Neuronal stem cell (in vitro differentiated cells): Measurements from ENCODE around the gene BARX2.

Source experiments
- DNase-seq: peaks from one replicate; pipeline ENCODE4 v3.0.0-alpha.2; 2013; ENCODE audit warnings: low spot score
- H2AFZ ChIP-seq: one replicate; pipeline ENCODE4 v1.6.1; 2013; ENCODE audit warnings: mild to moderate bottlenecking, low read length, inconsistent platforms
- H2AK5ac ChIP-seq: 2 replicates; pipeline ENCODE4 v1.6.1; 2013; ENCODE audit warnings: low read depth, mild to moderate bottlenecking, inconsistent platforms, low read length, moderate library complexity, mixed read lengths
- H2BK120ac ChIP-seq: 2 replicates; pipeline ENCODE4 v1.6.1; 2013; ENCODE audit warnings: low read depth, mild to moderate bottlenecking, inconsistent platforms, low read length, moderate library complexity, mixed read lengths
- H2BK12ac ChIP-seq: one replicate; pipeline ENCODE4 v1.6.1; 2013; ENCODE audit warnings: low read length, inconsistent platforms
- H2BK15ac ChIP-seq: 2 replicates; pipeline ENCODE4 v1.6.1; 2013; ENCODE audit warnings: mild to moderate bottlenecking, low read length, inconsistent platforms, mixed read lengths
- H2BK5ac ChIP-seq: one replicate; pipeline ENCODE4 v1.6.1; 2013; ENCODE audit warnings: inconsistent platforms, mild to moderate bottlenecking, low read length, moderate library complexity
- H3K14ac ChIP-seq: one replicate; pipeline ENCODE4 v1.6.1; 2013; ENCODE audit warnings: low read length, inconsistent platforms
- H3K18ac ChIP-seq: 2 replicates; pipeline ENCODE4 v1.6.1; 2013; ENCODE audit warnings: low read length, inconsistent platforms
- H3K23ac ChIP-seq: 2 replicates; pipeline ENCODE4 v1.6.1; 2013; ENCODE audit warnings: low read depth, mild to moderate bottlenecking, mixed read lengths, low read length, inconsistent platforms; ENCODE audit not compliant: poor library complexity
- H3K27ac ChIP-seq: replicated peaks from 3 replicates; pipeline ENCODE4 v1.5.1; 2013; ENCODE audit warnings: low read length, inconsistent platforms
- H3K27me3 ChIP-seq, 3 experiments: 2 replicates each; pipeline ENCODE4 v1.6.1; 2013; ENCODE audit warnings: low read length in 3 of 3, mild to moderate bottlenecking in 2 of 3, inconsistent platforms in 1 of 3, low read depth in 1 of 3, mixed read lengths in 1 of 3, moderate library complexity in 1 of 3; ENCODE audit not compliant: control insufficient read depth in 3 of 3, insufficient read depth in 3 of 3
- H3K36me3 ChIP-seq, 2 donors: replicated peaks in 1 of 2; 2 replicates each; pipeline ENCODE4 v1.6.1; 2013; ENCODE audit warnings: low read length in 2 of 2; ENCODE audit not compliant: control insufficient read depth in 2 of 2, insufficient read depth in 2 of 2
- H3K4ac ChIP-seq: 2 replicates; pipeline ENCODE4 v1.6.1; 2013; ENCODE audit warnings: inconsistent platforms, mild to moderate bottlenecking, low read length, moderate library complexity
- H3K4me1 ChIP-seq, 2 donors: 1 replicate in 1 of 2; 2 replicates in 1 of 2; pipeline ENCODE4 v1.6.1; 2013; ENCODE audit warnings: low read length in 2 of 2, low read depth in 1 of 2; ENCODE audit not compliant: control insufficient read depth in 2 of 2, insufficient read depth in 1 of 2
- H3K4me2 ChIP-seq: one replicate; pipeline ENCODE4 v1.6.1; 2013; ENCODE audit warnings: mild to moderate bottlenecking, low read length, inconsistent platforms; ENCODE audit not compliant: insufficient read depth, poor library complexity, severe bottlenecking
- H3K4me3 ChIP-seq, 2 donors: 2 replicates each; pipeline ENCODE4 v1.5.1; 2013; ENCODE audit warnings: low read length in 2 of 2, mild to moderate bottlenecking in 2 of 2, inconsistent platforms in 1 of 2, moderate library complexity in 1 of 2
- H3K79me1 ChIP-seq: one replicate; pipeline ENCODE4 v1.6.1; 2013; ENCODE audit warnings: low read depth, mild to moderate bottlenecking, inconsistent platforms, low read length, moderate library complexity
- H3K9ac ChIP-seq: one replicate; pipeline ENCODE4 v1.6.1; 2013; ENCODE audit warnings: mild to moderate bottlenecking, low read depth, low read length, inconsistent platforms; ENCODE audit not compliant: poor library complexity
- H3K9me3 ChIP-seq, 2 donors: replicated peaks in 1 of 2; 2 replicates each; pipeline versions ENCODE3 to v1.6.1; 2013; ENCODE audit warnings: low read length in 2 of 2, mild to moderate bottlenecking in 2 of 2, inconsistent platforms in 1 of 2, low read depth in 1 of 2, mixed read lengths in 1 of 2, moderate library complexity in 1 of 2; ENCODE audit not compliant: control insufficient read depth in 2 of 2, insufficient read depth in 1 of 2
- H4K8ac ChIP-seq: one replicate; pipeline ENCODE4 v1.6.1; 2013; ENCODE audit warnings: low read depth, mild to moderate bottlenecking, inconsistent platforms, low read length, moderate library complexity
- H4K91ac ChIP-seq: one replicate; pipeline ENCODE4 v1.6.1; 2013; ENCODE audit warnings: low read length, low read depth, mild to moderate bottlenecking, inconsistent platforms; ENCODE audit not compliant: poor library complexity
- WGBS, 2 donors: extraction: QIAGEN DNeasy Blood & Tissue Kit; methylation state at CpG; one replicate each; pipeline ENCODE4 v1.1.7; 2013; ENCODE audit warnings: missing lambda C conversion rate in 2 of 2, mixed read lengths in 1 of 2; ENCODE audit not compliant: insufficient read length in 2 of 2, insufficient replicate concordance in 1 of 2; ENCODE audit errors: extremely low coverage in 2 of 2; 5-methylcytosine and 5-hydroxymethylcytosine counted together

Gene BARX2

GRCh38 chr11:129427376-129427775, 51.7 kb downstream of the BARX2 start:
- Histone ChIP-seq H3K4ac (no peak overlapping the region), H4K91ac (no peak overlapping the region), H3K9me3 (peaks cover 1 to 4% of the 10 kb centered on the region in 2 donors), H4K8ac (no peak overlapping the region), H3K79me1 (no peaks in the 10 kb centered on the region), H3K27ac (no peak overlapping the region), H3K4me2 (no peak overlapping the region), H2BK5ac (no peak overlapping the region), H3K27me3 (peaks cover 0 to 2% (median 0%) of the 10 kb centered on the region in 3 experiments), H2AFZ (no peak overlapping the region), H3K23ac (no peak overlapping the region), H3K4me1 (no peaks in the 10 kb centered on the region), H2BK120ac (no peak overlapping the region), H3K14ac (no peak overlapping the region), H3K4me3 (no peak overlapping the region), H2AK5ac (no peak overlapping the region), H2BK15ac (no peak overlapping the region), H3K9ac (no peak overlapping the region), H3K36me3 (no peaks in the 10 kb centered on the region), H3K18ac (no peak overlapping the region), H2BK12ac (no peak overlapping the region)
- WGBS, 2 donors = no CpG with 5 or more reads among the region's 3 CpGs
- DNase-seq = no peak

- Histone ChIP-seq H2BK120ac (no peak overlapping the region), H3K14ac (no peak overlapping the region), H3K23ac (no peak overlapping the region), H3K4me3 (no peak overlapping the region), H3K4ac (no peak overlapping the region), H2BK5ac (no peak overlapping the region), H3K27ac (no peak overlapping the region), H2AK5ac (no peak overlapping the region), H3K9ac (no peak overlapping the region), H2AFZ (no peak overlapping the region), H3K9me3 (peaks cover 1 to 4% of the 10 kb centered on the region in 2 donors), H3K79me1 (no peaks in the 10 kb centered on the region), H3K27me3 (peaks cover 0 to 2% (median 0%) of the 10 kb centered on the region in 3 experiments), H3K36me3 (no peaks in the 10 kb centered on the region), H3K4me2 (no peak overlapping the region), H2BK15ac (no peak overlapping the region), H2BK12ac (no peak overlapping the region), H3K4me1 (no peaks in the 10 kb centered on the region), H3K18ac (no peak overlapping the region), H4K91ac (no peak overlapping the region), H4K8ac (no peak overlapping the region)
- no CpG with 5 or more reads among the region's 5 CpGs for WGBS, 2 donors
- no peak for DNase-seq
These were observed 52.3 kb downstream of the BARX2 start for GRCh38 chr11:129427816-129428406.

- no peak overlapping the region for H2BK15ac ChIP-seq
- H3K36me3 ChIP-seq = no peaks in the 10 kb centered on the region
- no peak overlapping the region for H3K9ac ChIP-seq
- H3K79me1 ChIP-seq = no peaks in the 10 kb centered on the region
- H3K9me3 ChIP-seq = peaks cover 1 to 4% of the 10 kb centered on the region in 2 donors
- no peak overlapping the region for H3K4me2 ChIP-seq
- no peak overlapping the region for H2AK5ac ChIP-seq
- no peak overlapping the region for H2AFZ ChIP-seq
- H2BK5ac ChIP-seq = no peak overlapping the region
- no peak overlapping the region for H3K18ac ChIP-seq
- H3K27me3 ChIP-seq = peaks cover 0 to 2% (median under 1%) of the 10 kb centered on the region in 3 experiments
- H3K4me3 ChIP-seq = no peak overlapping the region
- no peak overlapping the region for H3K14ac ChIP-seq
- WGBS, 2 donors = no CpG with 5 or more reads among the region's 9 CpGs
- H3K23ac ChIP-seq = no peak overlapping the region
- no peak overlapping the region for H2BK120ac ChIP-seq
- no peak for DNase-seq
- no peak overlapping the region for H4K91ac ChIP-seq
- no peaks in the 10 kb centered on the region for H3K4me1 ChIP-seq
- H3K27ac ChIP-seq = no peak overlapping the region
- no peak overlapping the region for H2BK12ac ChIP-seq
- H3K4ac ChIP-seq = no peak overlapping the region
- H4K8ac ChIP-seq = no peak overlapping the region
These were observed 52.9 kb downstream of the BARX2 start for GRCh38 chr11:129428557-129428956.

GRCh38 chr11:129434641-129435498, 59.2 kb downstream of the BARX2 start:
- Histone ChIP-seq H3K27ac (no peak overlapping the region), H3K9me3 (peaks cover 1 to 4% of the 10 kb centered on the region in 2 donors), H3K4me3 (no peak overlapping the region), H2AK5ac (no peak overlapping the region), H2AFZ (no peak overlapping the region), H3K36me3 (no peaks in the 10 kb centered on the region), H3K9ac (no peak overlapping the region), H3K23ac (no peak overlapping the region), H2BK5ac (no peak overlapping the region), H3K4ac (no peak overlapping the region), H3K79me1 (no peaks in the 10 kb centered on the region), H2BK15ac (no peak overlapping the region), H2BK120ac (no peak overlapping the region), H4K91ac (no peak overlapping the region), H3K4me2 (no peak overlapping the region), H4K8ac (no peak overlapping the region), H2BK12ac (no peak overlapping the region), H3K18ac (no peak overlapping the region), H3K27me3 (peaks cover 0 to 2% (median 0%) of the 10 kb centered on the region in 3 experiments), H3K14ac (no peak overlapping the region), H3K4me1 (no peaks in the 10 kb centered on the region)
- WGBS, 2 donors = no CpG with 5 or more reads among the region's 4 CpGs
- DNase-seq = no peak
